HepG2 (cell line): ENCODE measurements around the gene MICAL3. TPM values are rescaled to one million over a fixed set of nuclear protein-coding genes. Genes with fewer than 3 reads are reported as not detected.
A peak's percentile ranks its signal among the peaks of the same experiment; 100 is the strongest.

Experiments
- ATF1 ChIP-seq: IDR thresholded peaks from 2 replicates; pipeline ENCODE4 v1.6.1; 2016; ENCODE audit warnings: mild to moderate bottlenecking, control low read depth
- ELF4 ChIP-seq: sonication (generic); formaldehyde crosslinking; IDR thresholded peaks from 2 replicates; pipeline ENCODE4 v1.5.0; 2020; ENCODE audit warnings: missing genetic modification reagents, mild to moderate bottlenecking, moderate library complexity, borderline replicate concordance
- GABPB1 ChIP-seq: IDR thresholded peaks from 2 replicates; pipeline ENCODE4 v1.6.1; 2016; ENCODE audit warnings: mild to moderate bottlenecking, missing genetic modification reagents, moderate library complexity, missing compliant biosample characterization
- HMGXB3 ChIP-seq: sonication (generic); formaldehyde crosslinking; IDR thresholded peaks from 2 replicates; pipeline ENCODE4 v1.4.0; 2020; ENCODE audit warnings: missing genetic modification reagents, borderline replicate concordance
- JUND ChIP-seq: sonication (generic); formaldehyde crosslinking; IDR thresholded peaks from 2 replicates; pipeline ENCODE4 v1.8.0; 2022; ENCODE audit warnings: mild to moderate bottlenecking, missing genetic modification reagents
- KLF13 ChIP-seq: sonication (generic); formaldehyde crosslinking; IDR thresholded peaks from 2 replicates; pipeline ENCODE4 v1.4.0; 2020; ENCODE audit warnings: mild to moderate bottlenecking, missing genetic modification reagents
- MAZ ChIP-seq, 2 experiments: sonication (generic) in 1 of 2; formaldehyde crosslinking in 1 of 2; IDR thresholded peaks; 2 replicates each; pipeline versions ENCODE4 v1.5.0 to v1.6.1; 2012 to 2020; ENCODE audit warnings: low read depth in 2 of 2, mild to moderate bottlenecking in 2 of 2, borderline replicate concordance in 1 of 2, improper control_type of control experiment in 1 of 2, low read length in 1 of 2, missing genetic modification reagents in 1 of 2, moderate library complexity in 1 of 2
- PCBP2 ChIP-seq: fragments of 200-400 bp; formaldehyde crosslinking; optimal IDR thresholded peaks from 2 replicates; pipeline ENCODE3; 2018; ENCODE audit warnings: low read length, low read depth; ENCODE audit not compliant: poor library complexity, severe bottlenecking
- REL ChIP-seq: sonication (generic); formaldehyde crosslinking; conservative IDR thresholded peaks from 2 replicates; pipeline ENCODE4 v1.8.0; 2022; ENCODE audit warnings: mild to moderate bottlenecking, missing genetic modification reagents, moderate library complexity
- RNF219 ChIP-seq: sonication (generic); formaldehyde crosslinking; IDR thresholded peaks from 2 replicates; pipeline ENCODE4 v1.5.0; 2020; ENCODE audit warnings: mild to moderate bottlenecking, missing genetic modification reagents
- SKIL ChIP-seq: sonication (generic); formaldehyde crosslinking; IDR thresholded peaks from 2 replicates; pipeline ENCODE4 v1.8.0; 2022; ENCODE audit warnings: missing genetic modification reagents, mild to moderate bottlenecking, moderate library complexity, borderline replicate concordance
- ZFYVE20 ChIP-seq: sonication (generic); formaldehyde crosslinking; IDR thresholded peaks from 2 replicates; pipeline ENCODE4 v1.8.0; 2023; ENCODE audit warnings: low read depth, mild to moderate bottlenecking, moderate library complexity, missing genetic modification reagents, borderline replicate concordance
- ZHX1 ChIP-seq: sonication (generic); formaldehyde crosslinking; IDR thresholded peaks from 2 replicates; pipeline ENCODE4 v1.8.1; 2022; ENCODE audit warnings: low read depth, mild to moderate bottlenecking, missing genetic modification reagents
- ZNF253 ChIP-seq: sonication (generic); formaldehyde crosslinking; IDR thresholded peaks from 2 replicates; pipeline ENCODE4 v1.8.0; 2022; ENCODE audit warnings: mild to moderate bottlenecking, missing genetic modification reagents, borderline replicate concordance
- ZSCAN21 ChIP-seq: sonication (generic); formaldehyde crosslinking; IDR thresholded peaks from 2 replicates; pipeline ENCODE4 v1.8.0; 2022; ENCODE audit warnings: mild to moderate bottlenecking, missing genetic modification reagents, moderate library complexity, borderline replicate concordance
- polyA plus RNA-seq, 8 experiments: library from polyadenylated mRNA; depleted of rRNA in 3 of 8; stranded (reverse) in 7 of 8; unstranded in 1 of 8; fragments of >200 nt; fragmentation: Illumina TruSeq in 4 of 8; extraction: Trizol in 4 of 8; gene quantifications; 2 replicates each; pipeline versions ENCODE4 v1.2.1 to v1.2.3, GENCODE V29; 2011 to 2016; ENCODE audit warnings: low read depth in 4 of 8, missing spikeins in 1 of 8, mixed read lengths in 1 of 8; ENCODE audit not compliant: insufficient read depth in 1 of 8
- total RNA-seq, 5 experiments: library from RNA; depleted of rRNA; stranded (reverse); fragments of >200 nt; fragmentation: Illumina TruSeq; extraction: Trizol; gene quantifications; 2 replicates each; pipeline ENCODE4 v1.2.3, GENCODE V29; 2016; ENCODE audit warnings: low read depth in 1 of 5

The MICAL3 gene
- total and polyA plus RNA-seq, 2 of the 13 experiments (the other 11 are each of a cell fraction or from before 2014, with no cell fraction given) = 5.3 to 12.5 TPM

GRCh38 chr22:18001040-18001893 is 23.1 kb downstream of the MICAL3 start (continued):
- TF ChIP-seq HMGXB3 (CRISPR knock-in tag) (no peak), ELF4 (CRISPR knock-in tag) (no peak), REL (CRISPR knock-in tag) (no peak; the same call in 1 of the 2 replicates), GABPB1 (CRISPR knock-in tag) (peak; percentile 71; the same call in 1 of the 2 replicates), RNF219 (CRISPR knock-in tag) (no peak), ZSCAN21 (no peak), ZHX1 (0 out of 2 replicates have a peak, but pooled peaks have one; percentile 64), ZFYVE20 (CRISPR knock-in tag) (no peak), MAZ (IDR thresholded peaks at IDR 0.05; ENCODE audit: borderline replicate concordance, low read depth, low read length) (peak; percentile 51; the same call in 1 of the 2 replicates), MAZ (CRISPR knock-in tag; IDR thresholded peaks at IDR 0.05; ENCODE audit: low read depth) (peak; percentile 92), SKIL (CRISPR knock-in tag) (no peak), JUND (CRISPR knock-in tag) (no peak), KLF13 (CRISPR knock-in tag) (no peak), PCBP2 (no peak), ZNF253 (CRISPR knock-in tag) (no peak), ATF1 (CRISPR knock-in tag) (no peak)
